Testis (tissue), 3 donors: ENCODE data around the gene RASGRP4. TPM values are rescaled to one million over a fixed set of nuclear protein-coding genes. Genes with fewer than 3 reads are reported as not detected.

ENCODE experiments used
- DNase-seq: peaks from one replicate; pipeline ENCODE4 v3.0.0-alpha.2; 2019
- H3K27ac ChIP-seq, 2 donors: fragments of 200-600 bp; sonication (generic); one replicate each; pipeline ENCODE4 v1.5.1; 2019
- H3K27me3 ChIP-seq: fragments of 200-600 bp; sonication (generic); one replicate; pipeline ENCODE4 v1.5.1; 2019
- H3K36me3 ChIP-seq: fragments of 200-600 bp; sonication (generic); one replicate; pipeline ENCODE4 v1.5.1; 2017; ENCODE audit warnings: low read depth; ENCODE audit errors: missing control alignments
- H3K4me1 ChIP-seq: fragments of 200-600 bp; sonication (generic); one replicate; pipeline ENCODE4 v1.5.1; 2019
- H3K4me3 ChIP-seq, 2 donors: fragments of 200-600 bp; sonication (generic); one replicate each; pipeline ENCODE4 v1.5.1; 2017 to 2019
- H3K9me3 ChIP-seq: fragments of 200-600 bp; sonication (generic); one replicate; pipeline ENCODE4 v1.5.1; 2017
- CTCF ChIP-seq, 3 experiments: fragments of 450-650 bp in 2 of 3; fragments of 200-600 bp in 1 of 3; sonication (generic) in 1 of 3; IDR thresholded peaks; one replicate each; pipeline ENCODE4 v1.5.1; 2016 to 2019; ENCODE audit warnings: antibody characterized with exemption in 3 of 3, mild to moderate bottlenecking in 2 of 3, moderate library complexity in 1 of 3
- POLR2A ChIP-seq: fragments of 450-650 bp; IDR thresholded peaks from one replicate; pipeline ENCODE4 v1.6.1; 2017; ENCODE audit warnings: antibody characterized with exemption, mild to moderate bottlenecking, moderate library complexity
- WGBS, 2 donors: methylation state at CpG; one replicate each; pipeline ENCODE4 v1.1.5; 2018; 5-methylcytosine and 5-hydroxymethylcytosine counted together
- intact Hi-C: fragments of 100-400 bp; cut with DNase I; formaldehyde crosslinking; loops from one replicate; pipeline ENCODE4 v1.15.1; 2023; ENCODE audit warnings: low total_unique reads
- polyA plus RNA-seq: library from polyadenylated mRNA; stranded (reverse); fragments of 350-450 nt; fragmentation: Illumina TruSeq; extraction: RNeasy Lipid Tissue Mini Kit (QIAGEN cat#74804); gene quantifications from one replicate; pipeline ENCODE4 v1.2.3, GENCODE V29; 2014; ENCODE audit warnings: low read depth, low replicate concordance; ENCODE audit not compliant: insufficient read depth
- total RNA-seq, 2 donors: library from RNA; depleted of rRNA; stranded (reverse); fragments of >200 nt; gene quantifications; one replicate each; pipeline ENCODE4 v1.2.3, GENCODE V29; 2016

Gene RASGRP4
- total and polyA plus RNA-seq, 3 donors from 2014 or later = 0.71 to 1.5 (median 1.3) TPM

GRCh38 chr19:38383184-38383583 is 42.8 kb downstream of the RASGRP4 start:
- Histone ChIP-seq H3K4me3 (no peak overlapping the region), H3K36me3 (no peaks in the 10 kb centered on the region), H3K9me3 (no peaks in the 10 kb centered on the region), H3K27ac (no peak overlapping the region), H3K27me3 (no peaks in the 10 kb centered on the region), H3K4me1 (peaks cover 15% of the 10 kb centered on the region)
- WGBS, 2 donors = 82 to 90% methylated on average over 2 to 10 of the region's 10 CpGs
- intact Hi-C loops = no loop called here
- DNase-seq = no peak
- no peak for TF ChIP-seq CTCF (IDR thresholded peaks at IDR 0.05)
- TF ChIP-seq POLR2A = no peak

- DNase-seq = no peak
- H3K9me3 ChIP-seq = no peaks in the 10 kb centered on the region
- intact Hi-C loops = no loop called here
- TF ChIP-seq POLR2A (no peak), CTCF (IDR thresholded peaks at IDR 0.05) (no peak)
- H3K4me3 ChIP-seq = no peak overlapping the region
- no peaks in the 10 kb centered on the region for H3K36me3 ChIP-seq
- no peaks in the 10 kb centered on the region for H3K27me3 ChIP-seq
- 91 to 94% methylated on average over 9 of the region's 9 CpGs for WGBS, 2 donors
- no peak overlapping the region for H3K27ac ChIP-seq
- peaks cover 2% of the 10 kb centered on the region for H3K4me1 ChIP-seq
Measured at GRCh38 chr19:38381138-38381537, 44.9 kb downstream of the RASGRP4 start.

- WGBS, 2 donors = 89% methylated on average over 10 of the region's 10 CpGs
- Histone ChIP-seq H3K27ac (no peak overlapping the region), H3K9me3 (no peaks in the 10 kb centered on the region), H3K4me3 (no peak overlapping the region), H3K36me3 (no peaks in the 10 kb centered on the region), H3K27me3 (no peaks in the 10 kb centered on the region), H3K4me1 (peaks cover 13% of the 10 kb centered on the region)
- intact Hi-C loops = no loop called here
- TF ChIP-seq CTCF (IDR thresholded peaks at IDR 0.05) = no peak
- TF ChIP-seq POLR2A = no peak
- no peak for DNase-seq
Measured at GRCh38 chr19:38378866-38379265, 47.2 kb downstream of the RASGRP4 start.

GRCh38 chr19:38377052-38377451 is 49.0 kb downstream of the RASGRP4 start:
- Histone ChIP-seq H3K27ac (no peak overlapping the region), H3K4me3 (no peak overlapping the region), H3K4me1 (peaks cover 13% of the 10 kb centered on the region), H3K9me3 (no peaks in the 10 kb centered on the region), H3K27me3 (no peaks in the 10 kb centered on the region), H3K36me3 (no peaks in the 10 kb centered on the region)
- WGBS, 2 donors = 93 to 95% methylated on average over 4 of the region's 4 CpGs
- DNase-seq = no peak
- intact Hi-C loops = no loop called here
- TF ChIP-seq POLR2A (no peak), CTCF (IDR thresholded peaks at IDR 0.05) (no peak)

GRCh38 chr19:38376576-38376975 is 49.4 kb downstream of the RASGRP4 start:
- no peak for TF ChIP-seq POLR2A
- no peak for TF ChIP-seq CTCF (IDR thresholded peaks at IDR 0.05)
- H3K4me1 ChIP-seq = peaks cover 13% of the 10 kb centered on the region
- DNase-seq = no peak
- H3K27ac ChIP-seq = no peak overlapping the region
- no peaks in the 10 kb centered on the region for H3K9me3 ChIP-seq
- no peaks in the 10 kb centered on the region for H3K27me3 ChIP-seq
- whole genome bisulfite sequencing, 2 donors = 73 to 81% methylated on average over 3 of the region's 3 CpGs
- H3K36me3 ChIP-seq = no peaks in the 10 kb centered on the region
- intact Hi-C loops = no loop called here
- no peak overlapping the region for H3K4me3 ChIP-seq
